ENCODE results near the gene WDR90.

WDR90 gene

DNA sequence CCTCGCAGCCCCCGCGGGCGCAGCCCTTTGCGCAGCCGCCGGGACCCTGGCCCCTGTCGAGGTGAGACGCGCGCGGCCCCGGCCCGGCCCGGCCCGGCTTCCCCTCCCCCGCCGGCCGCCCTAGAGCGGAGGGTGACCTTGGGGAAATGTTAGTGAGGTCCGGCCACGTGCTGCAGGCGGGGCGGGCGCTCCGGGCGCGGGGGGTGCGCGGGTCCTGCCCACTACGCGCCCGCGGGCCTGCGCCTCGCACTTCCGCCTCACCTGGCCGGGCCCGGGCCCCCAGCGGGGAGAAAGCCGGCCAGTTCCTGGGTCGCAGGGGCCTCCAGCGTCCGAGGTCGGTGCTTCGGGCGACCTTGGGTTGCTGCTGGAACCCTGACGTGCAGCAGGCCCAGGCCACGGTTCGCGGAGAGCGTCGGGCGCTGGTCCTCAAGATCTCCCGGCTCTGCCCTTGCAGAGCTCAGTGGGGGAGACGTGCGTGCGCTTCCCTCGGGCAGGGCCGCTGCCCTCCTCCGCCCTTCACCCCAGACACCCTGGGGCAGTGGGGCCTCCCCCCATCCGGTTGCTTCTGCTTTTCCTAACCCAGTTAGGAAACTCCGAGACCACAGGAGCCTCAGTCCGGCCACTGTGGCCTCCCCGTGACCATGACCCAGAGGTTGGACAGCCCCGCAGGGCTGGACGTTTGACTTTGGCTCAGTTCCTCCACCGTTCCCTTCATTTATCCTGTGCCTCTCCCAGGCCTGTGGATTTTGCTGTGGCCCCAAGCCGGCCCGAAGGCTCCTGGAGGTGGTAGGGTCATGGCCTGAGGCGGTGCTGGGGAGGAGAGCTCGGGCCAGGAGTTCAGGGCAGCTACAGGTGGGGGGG is 6.7 kb upstream of the WDR90 start:
- Histone ChIP-seq H3K4me2 (ENCODE audit: low read length) (peak overlapping the region; percentile 92), H3K36me3 (ENCODE audit: control insufficient read depth, low read length) (peaks cover 24% of the 10 kb centered on the region), H3K4me1 (ENCODE audit: control insufficient read depth, low read length) (peaks cover 53% of the 10 kb centered on the region), H4K20me1 (ENCODE audit: control insufficient read depth, insufficient read depth, low read depth, low read length) (no peaks in the 10 kb centered on the region), H3K79me2 (ENCODE audit: control insufficient read depth, low read length) (peaks cover 68% of the 10 kb centered on the region), H3K27me3 (ENCODE audit: control insufficient read depth, low read length) (no peaks in the 10 kb centered on the region), H3K27ac (ENCODE audit: low read depth, low read length) (peak overlapping the region; percentile 52), H3F3A (ENCODE audit: control insufficient read depth, insufficient read depth) (peaks cover 15% of the 10 kb centered on the region), H3K4me3 (ENCODE audit: low read length) (peak overlapping the region; percentile 92), H3K9me2 (replicated peaks; ENCODE audit: control insufficient read depth, low read length) (no peaks in the 10 kb centered on the region), H3K9me3 (ENCODE audit: control insufficient read depth, insufficient read depth, low read length) (no peaks in the 10 kb centered on the region)
- TF ChIP-seq CTCF (IDR thresholded peaks at IDR 0.05; ENCODE audit: low read depth, low read length, poor library complexity, severe bottlenecking): no peak
- TF ChIP-seq EZH2phosphoT487 (IDR thresholded peaks at IDR 0.05; ENCODE audit: borderline replicate concordance, low read length): no peak

- Histone ChIP-seq H3K27ac (ENCODE audit: low read depth, low read length) (peak overlapping the region; percentile 52; the same call in 1 of the 2 replicates), H3K4me3 (ENCODE audit: low read length) (peak overlapping the region; percentile 92), H3K9me2 (replicated peaks; ENCODE audit: control insufficient read depth, low read length) (no peaks in the 10 kb centered on the region), H3K4me2 (ENCODE audit: low read length) (peak overlapping the region; percentile 92), H3K9me3 (ENCODE audit: control insufficient read depth, insufficient read depth, low read length) (no peaks in the 10 kb centered on the region), H3K79me2 (ENCODE audit: control insufficient read depth, low read length) (peaks cover 74% of the 10 kb centered on the region), H3K36me3 (ENCODE audit: control insufficient read depth, low read length) (peaks cover 28% of the 10 kb centered on the region), H4K20me1 (ENCODE audit: control insufficient read depth, insufficient read depth, low read depth, low read length) (no peaks in the 10 kb centered on the region), H3K4me1 (ENCODE audit: control insufficient read depth, low read length) (peaks cover 53% of the 10 kb centered on the region), H3F3A (ENCODE audit: control insufficient read depth, insufficient read depth) (peaks cover 15% of the 10 kb centered on the region), H3K27me3 (ENCODE audit: control insufficient read depth, low read length) (no peaks in the 10 kb centered on the region)
- TF ChIP-seq EZH2phosphoT487 (IDR thresholded peaks at IDR 0.05; ENCODE audit: borderline replicate concordance, low read length) (no peak), CTCF (IDR thresholded peaks at IDR 0.05; ENCODE audit: low read depth, low read length, poor library complexity, severe bottlenecking) (no peak)
Observed at GRCh38 chr16:643050-643368, 6.2 kb upstream of the WDR90 start.

DNA sequence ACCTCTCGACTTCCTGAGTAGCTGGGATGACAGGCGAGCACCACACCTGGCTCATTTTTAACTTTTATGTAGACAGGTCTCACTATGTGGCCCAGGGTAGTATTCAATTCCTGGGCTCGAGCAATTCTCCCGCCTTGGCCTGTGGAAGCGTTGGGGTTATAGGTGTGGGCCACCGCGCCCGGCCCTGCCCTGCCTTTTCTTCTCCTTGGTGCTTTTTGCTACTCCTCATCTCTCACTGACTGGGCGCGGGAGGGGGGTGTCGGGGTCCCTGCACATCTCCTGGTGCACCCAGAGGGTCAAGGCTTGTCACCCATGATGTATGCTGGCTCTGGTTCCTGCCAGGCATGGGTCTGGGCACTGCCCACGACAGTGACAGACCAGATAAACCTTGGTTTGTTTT is 4.6 kb upstream of the WDR90 start:
- Histone ChIP-seq H3K4me2 (ENCODE audit: low read length) (no peak overlapping the region), H3K4me1 (ENCODE audit: control insufficient read depth, low read length) (peaks cover 47% of the 10 kb centered on the region), H3K4me3 (ENCODE audit: low read length) (no peak overlapping the region), H3K27me3 (ENCODE audit: control insufficient read depth, low read length) (no peaks in the 10 kb centered on the region), H3K9me2 (replicated peaks; ENCODE audit: control insufficient read depth, low read length) (no peaks in the 10 kb centered on the region), H3K9me3 (ENCODE audit: control insufficient read depth, insufficient read depth, low read length) (no peaks in the 10 kb centered on the region), H3K79me2 (ENCODE audit: control insufficient read depth, low read length) (peaks cover 85% of the 10 kb centered on the region), H3F3A (ENCODE audit: control insufficient read depth, insufficient read depth) (peaks cover 13% of the 10 kb centered on the region), H4K20me1 (ENCODE audit: control insufficient read depth, insufficient read depth, low read depth, low read length) (no peaks in the 10 kb centered on the region), H3K36me3 (ENCODE audit: control insufficient read depth, low read length) (peaks cover 36% of the 10 kb centered on the region), H3K27ac (ENCODE audit: low read depth, low read length) (no peak overlapping the region)
- TF ChIP-seq EZH2phosphoT487 (IDR thresholded peaks at IDR 0.05; ENCODE audit: borderline replicate concordance, low read length): no peak
- no peak for TF ChIP-seq CTCF (IDR thresholded peaks at IDR 0.05; ENCODE audit: low read depth, low read length, poor library complexity, severe bottlenecking)
